GM12878 (cell line): ENCODE measurements around the gene DMBX1. TPM values are rescaled to one million over a fixed set of nuclear protein-coding genes. Genes with fewer than 3 reads are reported as not detected.

Source experiments
- ATAC-seq: fragments of 200-7000 bp; cut with Tn5 transposase; 3 replicates; pipeline ENCODE4 v1.9.1; 2020; ENCODE audit warnings: mild to moderate bottlenecking, moderate library complexity
- BruUV-seq: library from RNA; stranded (reverse); fragments of 400-500 nt; replicated peaks from 2 replicates; lab custom pipeline; 2021; lab: Mats Ljungman, UMichigan
- CTCF ChIA-PET: fragments of 300-600 bp; sonication (Branson Sonifier 250); formaldehyde crosslinking; extraction: SDS; loops from one replicate; lab custom pipeline; 2021; ENCODE audit warnings: inconsistent platforms; lab: Yijun Ruan, JAX
- POLR2A ChIA-PET: fragments of 350-600 bp; formaldehyde crosslinking; extraction: SDS; loops from one replicate; lab custom pipeline; 2021; ENCODE audit warnings: inconsistent platforms; lab: Charles Lee
- RAD21 ChIA-PET: fragments of 300-600 bp; sonication (Branson Sonifier 250); formaldehyde crosslinking; loops from one replicate; lab custom pipeline; 2023; ENCODE audit warnings: antibody characterized with exemption; ENCODE audit not compliant: unreplicated experiment; lab: Charles Lee
- SMC1A ChIA-PET: fragments of 300-600 bp; sonication (Branson Sonifier 250); formaldehyde crosslinking; loops from one replicate; lab custom pipeline; 2023; ENCODE audit not compliant: unreplicated experiment, uncharacterized antibody; lab: Charles Lee
- DNase-seq: peaks from one replicate; pipeline ENCODE4 v3.0.0-alpha.2; 2011; ENCODE audit warnings: low read depth, low spot score
- FAIRE-seq: peaks from 3 replicates; lab custom pipeline; 2011; peaks lifted over from hg19 to GRCh38; lab: Jason Lieb, UNC
- H2AFZ ChIP-seq: 2 replicates; pipeline ENCODE4 v1.6.0; 2011; ENCODE audit warnings: low read depth, low read length, control low read depth; ENCODE audit not compliant: control insufficient read depth
- H3K27ac ChIP-seq: 2 replicates; pipeline ENCODE4 v1.5.1; 2011; ENCODE audit warnings: control low read depth; ENCODE audit not compliant: control insufficient read depth, insufficient read depth
- H3K27me3 ChIP-seq, 2 experiments: replicated peaks in 1 of 2; 2 replicates each; pipeline versions ENCODE4 v1.6.0 to v1.6.1; 2011; ENCODE audit warnings: low read length in 1 of 2; ENCODE audit not compliant: control insufficient read depth in 2 of 2, insufficient read depth in 2 of 2
- H3K36me3 ChIP-seq, 2 experiments: 2 replicates each; pipeline ENCODE4 v1.5.1; 2011; ENCODE audit warnings: low read length in 1 of 2; ENCODE audit not compliant: control insufficient read depth in 2 of 2, insufficient read depth in 2 of 2
- H3K4me1 ChIP-seq: 2 replicates; pipeline ENCODE4 v1.6.1; 2011; ENCODE audit warnings: mild to moderate bottlenecking, low read length, moderate library complexity, mixed read lengths; ENCODE audit not compliant: control insufficient read depth, insufficient read depth
- H3K4me2 ChIP-seq: 2 replicates; pipeline ENCODE4 v1.6.0; 2011; ENCODE audit warnings: control low read depth; ENCODE audit not compliant: control insufficient read depth, insufficient read depth
- H3K4me3 ChIP-seq: fragments of 200-600 bp; sonication (generic); 2 replicates; pipeline ENCODE4 v1.5.1; 2016
- H3K79me2 ChIP-seq: 2 replicates; pipeline ENCODE4 v1.6.0; 2011; ENCODE audit warnings: low read length; ENCODE audit not compliant: control insufficient read depth, insufficient read depth
- H3K9ac ChIP-seq: 2 replicates; pipeline ENCODE4 v1.8.0; 2011; ENCODE audit warnings: low read length, control low read depth, mixed read lengths; ENCODE audit not compliant: control insufficient read depth, insufficient read depth
- H3K9me3 ChIP-seq: replicated peaks from 3 replicates; pipeline ENCODE4 v1.5.1; 2011; ENCODE audit warnings: mild to moderate bottlenecking, low read length; ENCODE audit not compliant: control insufficient read depth, insufficient read depth
- H4K20me1 ChIP-seq: 2 replicates; pipeline ENCODE4 v1.6.0; 2011; ENCODE audit not compliant: control insufficient read depth, insufficient read depth
- GATAD2B ChIP-seq: fragments of 450-650 bp; conservative IDR thresholded peaks from 2 replicates; pipeline ENCODE4 v1.6.1; 2017; ENCODE audit warnings: low read depth, mild to moderate bottlenecking, moderate library complexity
- JUNB ChIP-seq: IDR thresholded peaks from 2 replicates; pipeline ENCODE4 v1.6.1; 2016; ENCODE audit warnings: antibody characterized with exemption, mild to moderate bottlenecking
- MTA2 ChIP-seq: fragments of 450-650 bp; IDR thresholded peaks from 2 replicates; pipeline ENCODE4 v1.6.1; 2016; ENCODE audit warnings: low read depth, mild to moderate bottlenecking, moderate library complexity
- NR2C2 ChIP-seq: IDR thresholded peaks from 2 replicates; pipeline ENCODE4 v1.6.1; 2011; ENCODE audit warnings: borderline replicate concordance, low read depth; ENCODE audit not compliant: control insufficient read depth, insufficient read length
- POU2F2 ChIP-seq: IDR thresholded peaks from 3 replicates; pipeline ENCODE4 v1.6.1; 2011; ENCODE audit warnings: low read depth, mild to moderate bottlenecking, low read length, borderline replicate concordance
- USF2 ChIP-seq: IDR thresholded peaks from 2 replicates; pipeline ENCODE4 v1.6.1; 2011; ENCODE audit warnings: low read depth, low read length, improper control_type of control experiment, borderline replicate concordance
- WGBS: methylation state at CpG from one replicate; pipeline ENCODE4 v1.1.6; 2016; ENCODE audit warnings: low lambda C conversion rate; ENCODE audit not compliant: insufficient replicate concordance, insufficient coverage; ENCODE audit errors: missing lambda C conversion rate; 5-methylcytosine and 5-hydroxymethylcytosine counted together
- in situ Hi-C: fragments of 300-500 bp; cut with MboI; formaldehyde crosslinking; loops from 9 replicates; pipeline ENCODE4 v1.14.3; 2018; ENCODE audit warnings: mixed read lengths
- intact Hi-C: fragments of 100-400 bp; cut with micrococcal nuclease; formaldehyde crosslinking; loops from one replicate; pipeline ENCODE4 v1.14.2; 2022; ENCODE audit not compliant: unreplicated experiment
- polyA plus RNA-seq, 11 experiments: library from polyadenylated mRNA; depleted of rRNA in 4 of 11; unstranded in 6 of 11; stranded (reverse) in 5 of 11; fragments of >200 nt; fragmentation: Nextera tagmentation in 4 of 11; fragmentation: Illumina TruSeq in 1 of 11; extraction: Ambion mirVana in 4 of 11; extraction: Trizol in 1 of 11; gene quantifications; 1 replicate in 1 of 11; 2 replicates in 10 of 11; pipeline versions ENCODE4 v1.2.1 to v1.2.3, GENCODE V29; 2011 to 2016; ENCODE audit warnings: inconsistent platforms in 2 of 11, missing spikeins in 2 of 11, low read depth in 1 of 11
- total RNA-seq, 4 experiments: library from RNA; depleted of rRNA in 3 of 4; stranded (reverse); fragments of >200 nt in 3 of 4; fragmentation: Illumina TruSeq in 1 of 4; extraction: Trizol in 1 of 4; gene quantifications; 2 replicates each; pipeline versions ENCODE4 v1.2.1 to v1.2.3, GENCODE V29; 2013 to 2021
- TF ChIP-seq, protein P1 (sequence below): fragments of 450-650 bp; IDR thresholded peaks from 2 replicates; pipeline ENCODE4 v1.6.1; 2017; ENCODE audit warnings: antibody characterized with exemption, mild to moderate bottlenecking, moderate library complexity

The DMBX1 gene
- total and polyA plus RNA-seq, 10 of the 15 experiments (the other 5 are each of a cell fraction or from before 2014, with no cell fraction given) = 0.03 TPM; not detected in 9

DNA sequence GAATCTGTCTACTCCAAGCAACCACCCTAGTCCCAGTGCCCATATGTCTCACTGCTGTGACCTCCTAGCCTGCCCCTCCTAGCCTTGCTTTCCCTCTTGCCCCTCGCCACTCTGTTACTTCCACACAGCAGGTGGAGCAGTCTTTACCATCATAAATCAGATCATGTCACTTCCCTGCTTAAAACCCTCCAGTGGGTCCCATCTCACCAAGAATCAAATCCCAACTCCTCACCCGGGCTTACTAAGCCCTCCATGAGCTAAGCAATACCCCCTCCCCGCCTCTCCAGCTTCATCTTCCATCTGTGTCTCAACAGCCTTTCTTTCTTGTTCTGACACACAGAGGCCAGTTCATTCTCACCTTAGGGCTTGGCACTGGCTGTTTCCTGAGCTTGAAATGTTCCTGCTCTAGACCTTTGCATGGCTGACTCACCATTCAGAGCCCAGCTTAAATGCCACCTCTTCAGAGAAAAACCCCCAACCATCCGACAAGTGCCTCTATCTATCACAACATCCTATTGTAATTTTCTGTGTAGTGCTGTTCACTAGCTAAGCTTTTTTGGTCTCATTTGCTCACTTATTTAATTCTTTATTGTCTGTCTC is 39.5 kb downstream of the DMBX1 start:
- Histone ChIP-seq H3K4me3 (no peak overlapping the region), H3K9ac (no peak overlapping the region), H3K4me2 (no peak overlapping the region), H2AFZ (no peak overlapping the region), H3K9me3 (no peaks in the 10 kb centered on the region), H4K20me1 (no peaks in the 10 kb centered on the region), H3K79me2 (no peaks in the 10 kb centered on the region), H3K36me3 (no peaks in the 10 kb centered on the region), H3K4me1 (no peaks in the 10 kb centered on the region), H3K27ac (no peak overlapping the region), H3K27me3 (peaks cover 3 to 7% of the 10 kb centered on the region in 2 experiments; a peak in 2 of 4 replicates)
- ATAC-seq (no peak), FAIRE-seq (no peak), DNase-seq (no peak)
- POLR2A ChIA-PET = no interaction called here
- SMC1A ChIA-PET = interaction anchor here (0.7 to 4.2 kb wide), 9 partner anchors 10 to 95 kb away, joined by 3 to 18 read pairs (median 5); no protein-coding TSS in a partner anchor
- RAD21 ChIA-PET = interaction anchor here (0.7 to 5.3 kb wide), 5 partner anchors 19 to 167 kb away, joined by 3 to 29 read pairs (median 4); no protein-coding TSS in a partner anchor
- intact Hi-C loops (no loop called here), in situ Hi-C loops (loop anchor here (5.0 kb wide), 2 partner anchors 52 to 82 kb away; no protein-coding TSS in a partner anchor)
- CTCF ChIA-PET = interaction anchor here (0.7 to 6.9 kb wide), 21 partner anchors 10 to 196 kb away, joined by 3 to 93 read pairs (median 4); no protein-coding TSS in a partner anchor
- WGBS = 9% methylated on average over 4 of the region's 4 CpGs
- no TSS peak for BruUV-seq
- TF ChIP-seq NR2C2 (no peak), USF2 (no peak), POU2F2 (no peak), JUNB (no peak), MTA2 (no peak), GATAD2B (no peak)
- TF ChIP-seq, protein P1, sequence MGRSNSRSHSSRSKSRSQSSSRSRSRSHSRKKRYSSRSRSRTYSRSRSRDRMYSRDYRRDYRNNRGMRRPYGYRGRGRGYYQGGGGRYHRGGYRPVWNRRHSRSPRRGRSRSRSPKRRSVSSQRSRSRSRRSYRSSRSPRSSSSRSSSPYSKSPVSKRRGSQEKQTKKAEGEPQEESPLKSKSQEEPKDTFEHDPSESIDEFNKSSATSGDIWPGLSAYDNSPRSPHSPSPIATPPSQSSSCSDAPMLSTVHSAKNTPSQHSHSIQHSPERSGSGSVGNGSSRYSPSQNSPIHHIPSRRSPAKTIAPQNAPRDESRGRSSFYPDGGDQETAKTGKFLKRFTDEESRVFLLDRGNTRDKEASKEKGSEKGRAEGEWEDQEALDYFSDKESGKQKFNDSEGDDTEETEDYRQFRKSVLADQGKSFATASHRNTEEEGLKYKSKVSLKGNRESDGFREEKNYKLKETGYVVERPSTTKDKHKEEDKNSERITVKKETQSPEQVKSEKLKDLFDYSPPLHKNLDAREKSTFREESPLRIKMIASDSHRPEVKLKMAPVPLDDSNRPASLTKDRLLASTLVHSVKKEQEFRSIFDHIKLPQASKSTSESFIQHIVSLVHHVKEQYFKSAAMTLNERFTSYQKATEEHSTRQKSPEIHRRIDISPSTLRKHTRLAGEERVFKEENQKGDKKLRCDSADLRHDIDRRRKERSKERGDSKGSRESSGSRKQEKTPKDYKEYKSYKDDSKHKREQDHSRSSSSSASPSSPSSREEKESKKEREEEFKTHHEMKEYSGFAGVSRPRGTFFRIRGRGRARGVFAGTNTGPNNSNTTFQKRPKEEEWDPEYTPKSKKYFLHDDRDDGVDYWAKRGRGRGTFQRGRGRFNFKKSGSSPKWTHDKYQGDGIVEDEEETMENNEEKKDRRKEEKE = no peak
